HG02610 (cell line): Measurements from ENCODE around the gene PLEKHA3.
"Not testable (repeated sequence)": the region's sequence is repeated elsewhere in the genome, so short reads cannot be mapped to it uniquely, and the experiment has no call there.

Source experiments
- ATAC-seq: cut with Tn5 transposase; IDR thresholded peaks from one replicate; pipeline ENCODE4 v1.9.1; 2021; ENCODE audit warnings: mild to moderate bottlenecking, moderate library complexity; ENCODE audit not compliant: unreplicated experiment

PLEKHA3 gene

GRCh38 chr2:178522950-178523595 lies 42.8 kb downstream of the PLEKHA3 start:
- ATAC-seq = peak; percentile 94

DNA sequence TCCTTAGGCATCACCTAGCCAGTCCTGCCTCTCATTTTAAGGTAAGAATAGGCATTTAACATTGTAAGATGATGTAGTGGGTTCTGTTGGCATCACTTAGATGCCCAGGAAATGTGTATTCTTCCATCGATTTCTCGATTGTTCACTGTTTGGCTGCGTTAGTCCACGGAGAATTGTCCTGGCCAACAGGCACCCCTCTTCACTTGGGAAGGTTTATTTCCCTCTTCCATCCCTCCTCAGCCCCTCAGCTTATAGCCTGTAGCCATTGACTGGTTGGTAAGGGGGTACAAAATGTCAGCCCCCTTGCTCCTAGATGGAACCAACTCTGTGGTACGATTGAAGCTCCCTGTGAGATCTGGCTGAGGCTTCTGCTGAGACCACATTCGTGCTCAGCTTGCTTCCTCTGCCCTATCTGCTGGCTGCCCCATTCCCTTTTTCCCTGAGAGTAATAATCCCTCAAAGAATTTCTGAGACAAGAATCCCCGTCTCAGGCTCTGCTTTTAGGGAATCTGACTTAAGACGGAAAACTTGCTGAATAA lies 43.4 kb downstream of the PLEKHA3 start:
- ATAC-seq = no peak

DNA sequence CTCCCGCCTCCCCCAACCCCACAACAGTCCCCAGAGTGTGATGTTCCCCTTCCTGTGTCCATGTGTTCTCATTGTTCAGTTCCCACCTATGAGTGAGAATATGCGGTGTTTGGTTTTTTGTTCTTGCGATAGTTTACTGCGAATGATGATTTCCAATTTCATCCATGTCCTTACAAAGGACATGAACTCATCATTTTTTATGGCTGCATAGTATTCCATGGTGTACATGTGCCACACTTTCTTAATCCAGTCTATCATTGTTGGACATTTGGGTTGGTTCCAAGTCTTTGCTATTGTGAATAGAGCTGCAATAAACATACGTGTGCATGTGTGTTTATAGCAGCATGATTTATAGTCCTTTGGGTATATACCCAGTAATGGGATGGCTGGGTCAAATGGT lies 44.8 kb downstream of the PLEKHA3 start:
- not testable (repeated sequence) for ATAC-seq

GRCh38 chr2:178525460-178525859 lies 45.2 kb downstream of the PLEKHA3 start:
- ATAC-seq = not testable (repeated sequence)

DNA sequence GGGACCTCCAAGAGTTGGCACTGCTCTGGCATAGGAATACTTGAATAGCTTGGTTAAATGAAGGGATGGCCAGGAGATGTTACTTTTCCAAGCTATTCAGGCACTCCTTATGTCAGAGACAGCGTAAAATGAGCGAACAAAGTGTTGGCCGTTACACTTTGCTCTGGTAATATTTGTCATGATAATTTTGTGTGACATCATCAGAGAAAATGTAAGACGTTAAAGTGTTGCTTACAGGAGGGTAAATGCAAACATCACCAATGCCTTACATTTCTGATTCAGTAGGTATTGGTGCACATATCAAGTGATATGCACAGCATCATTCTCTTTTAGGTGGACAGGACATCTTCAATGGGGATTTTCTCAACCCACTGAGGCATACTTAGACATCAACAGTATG lies 46.0 kb downstream of the PLEKHA3 start:
- no peak for ATAC-seq

DNA sequence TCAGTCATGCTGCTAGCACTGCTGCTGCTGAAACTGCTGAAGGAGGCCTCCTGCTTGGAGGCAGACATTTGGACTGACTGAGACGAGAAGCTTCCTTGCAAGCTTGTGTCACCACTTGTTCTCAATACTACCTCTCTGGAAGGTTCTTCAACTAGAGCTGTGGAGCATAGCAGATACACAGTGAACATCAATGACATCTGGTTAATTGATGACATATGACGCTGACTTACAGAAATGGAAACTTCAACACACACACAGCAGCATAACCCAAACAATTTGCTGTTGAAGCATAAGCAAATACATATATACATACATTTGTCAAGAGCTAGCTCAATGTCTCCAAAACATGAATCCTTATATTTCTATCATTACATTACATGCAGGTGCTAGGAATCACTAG lies 47.3 kb downstream of the PLEKHA3 start:
- no peak for ATAC-seq

GRCh38 chr2:178528647-178529046 lies 48.4 kb downstream of the PLEKHA3 start:
- no peak for ATAC-seq

- ATAC-seq = no peak
Measured at GRCh38 chr2:178529194-178529593, 48.9 kb downstream of the PLEKHA3 start.

GRCh38 chr2:178530131-178530530 lies 49.9 kb downstream of the PLEKHA3 start:
- no peak for ATAC-seq

GRCh38 chr2:178530625-178531142 lies 50.4 kb downstream of the PLEKHA3 start:
- ATAC-seq = peak; percentile 95

GRCh38 chr2:178531168-178531567 lies 50.9 kb downstream of the PLEKHA3 start:
- no peak for ATAC-seq

DNA sequence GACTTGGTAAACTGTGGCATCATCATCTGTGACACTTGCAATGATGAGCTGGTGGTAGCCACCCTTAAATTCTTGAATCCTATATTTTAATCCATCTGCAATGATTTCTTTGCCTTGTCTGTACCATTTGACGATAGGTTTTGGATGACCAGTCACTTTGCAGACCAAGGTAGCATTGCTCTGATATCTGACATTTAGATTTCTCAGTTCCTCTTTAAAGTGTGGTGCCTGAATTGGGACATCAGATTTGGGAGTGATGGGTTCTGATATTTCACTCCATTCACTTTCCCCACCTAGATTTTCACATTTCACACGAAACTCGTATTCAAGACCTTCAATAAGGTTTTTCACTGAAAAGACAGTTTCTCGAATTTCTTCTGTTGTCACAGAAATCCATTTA lies 55.8 kb downstream of the PLEKHA3 start:
- no peak for ATAC-seq

- no peak for ATAC-seq
Measured at GRCh38 chr2:178542161-178542560, 61.9 kb downstream of the PLEKHA3 start.

- no peak for ATAC-seq
Measured at GRCh38 chr2:178542569-178542968, 62.3 kb downstream of the PLEKHA3 start.

GRCh38 chr2:178550352-178550751 lies 70.1 kb downstream of the PLEKHA3 start:
- ATAC-seq = peak; percentile 79

GRCh38 chr2:178553047-178553446 lies 72.8 kb downstream of the PLEKHA3 start:
- ATAC-seq = no peak
